ENCODE measurements around the gene MICAL3. TPM values are rescaled to one million over a fixed set of nuclear protein-coding genes. Genes with fewer than 3 reads are reported as not detected.
"Not testable (repeated sequence)": the region's sequence is repeated elsewhere in the genome, so short reads cannot be mapped to it uniquely, and the experiment has no call there.

The MICAL3 gene
- polyA plus RNA-seq, 1 donor from 2014 or later: 28.1 TPM

DNA sequence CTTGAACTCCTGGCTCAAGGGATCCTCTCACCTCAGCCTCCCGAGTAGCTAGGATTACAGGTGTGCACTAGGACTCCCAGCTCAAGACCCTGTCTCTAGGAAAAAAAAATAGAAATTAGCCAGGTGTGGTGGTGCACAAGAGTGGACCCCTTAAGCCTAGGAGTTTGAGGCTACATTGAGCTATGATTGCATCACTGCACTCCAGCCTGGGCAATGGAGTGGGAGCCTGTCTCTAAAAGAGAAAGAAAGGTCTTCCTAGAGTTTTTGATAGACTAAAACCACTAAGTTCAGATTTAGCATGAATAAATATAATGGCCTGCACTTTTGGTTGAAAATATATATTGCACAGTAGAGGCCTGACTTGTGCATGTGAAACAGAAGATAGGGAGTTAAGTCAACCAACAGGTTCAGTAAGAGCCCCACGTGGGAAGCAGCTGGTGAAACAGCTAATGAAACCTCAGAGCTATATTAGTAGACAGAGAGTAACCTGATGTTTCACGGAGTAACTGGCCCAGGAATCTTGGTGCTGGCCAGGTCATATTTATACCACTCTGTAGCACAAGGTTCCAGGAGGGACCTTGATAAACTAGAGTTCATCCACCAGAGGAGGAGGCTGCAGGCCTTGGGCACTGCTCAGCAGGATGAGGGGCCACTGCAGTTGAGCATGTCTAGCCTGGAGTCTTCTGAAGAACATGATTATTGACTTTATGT, 4.6 kb upstream of the MICAL3 start:
- Histone ChIP-seq H3K9me2 (ENCODE audit: insufficient read depth, low read length) (no peaks in the 10 kb centered on the region), H3K36me3 (ENCODE audit: insufficient read depth, low read length) (no peaks in the 10 kb centered on the region), H3K4me2 (ENCODE audit: low read length) (no peak overlapping the region), H2AFZ (ENCODE audit: low read depth, low read length) (no peak overlapping the region), H3K79me2 (replicated peaks; ENCODE audit: insufficient read depth, low read length) (no peaks in the 10 kb centered on the region), H3F3A (ENCODE audit: insufficient read depth, low read length, poor library complexity, severe bottlenecking) (no peaks in the 10 kb centered on the region), H3K9ac (ENCODE audit: low read length) (no peak overlapping the region), H3K4me3 (ENCODE audit: low read length) (no peak overlapping the region), H3K27me3 (ENCODE audit: insufficient read depth, low read depth, low read length) (peaks cover 16% of the 10 kb centered on the region), H3K27ac (ENCODE audit: low read length) (no peak overlapping the region), H3K9me3 (ENCODE audit: low read length) (no peaks in the 10 kb centered on the region), H4K20me1 (ENCODE audit: insufficient read depth) (no peaks in the 10 kb centered on the region)
- TF ChIP-seq, protein P1, sequence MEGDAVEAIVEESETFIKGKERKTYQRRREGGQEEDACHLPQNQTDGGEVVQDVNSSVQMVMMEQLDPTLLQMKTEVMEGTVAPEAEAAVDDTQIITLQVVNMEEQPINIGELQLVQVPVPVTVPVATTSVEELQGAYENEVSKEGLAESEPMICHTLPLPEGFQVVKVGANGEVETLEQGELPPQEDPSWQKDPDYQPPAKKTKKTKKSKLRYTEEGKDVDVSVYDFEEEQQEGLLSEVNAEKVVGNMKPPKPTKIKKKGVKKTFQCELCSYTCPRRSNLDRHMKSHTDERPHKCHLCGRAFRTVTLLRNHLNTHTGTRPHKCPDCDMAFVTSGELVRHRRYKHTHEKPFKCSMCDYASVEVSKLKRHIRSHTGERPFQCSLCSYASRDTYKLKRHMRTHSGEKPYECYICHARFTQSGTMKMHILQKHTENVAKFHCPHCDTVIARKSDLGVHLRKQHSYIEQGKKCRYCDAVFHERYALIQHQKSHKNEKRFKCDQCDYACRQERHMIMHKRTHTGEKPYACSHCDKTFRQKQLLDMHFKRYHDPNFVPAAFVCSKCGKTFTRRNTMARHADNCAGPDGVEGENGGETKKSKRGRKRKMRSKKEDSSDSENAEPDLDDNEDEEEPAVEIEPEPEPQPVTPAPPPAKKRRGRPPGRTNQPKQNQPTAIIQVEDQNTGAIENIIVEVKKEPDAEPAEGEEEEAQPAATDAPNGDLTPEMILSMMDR (IDR thresholded peaks at IDR 0.05; ENCODE audit: poor library complexity, severe bottlenecking): no peak
- TF ChIP-seq POLR2AphosphoS5 (IDR thresholded peaks at IDR 0.05) (no peak), MXI1 (conservative IDR thresholded peaks at IDR 0.05; ENCODE audit: poor library complexity, severe bottlenecking) (no peak), SMC3 (conservative IDR thresholded peaks at IDR 0.05; ENCODE audit: poor library complexity) (no peak), TAF1 (IDR thresholded peaks at IDR 0.05; ENCODE audit: low read depth) (no peak), EP300 (conservative IDR thresholded peaks at IDR 0.05; ENCODE audit: poor library complexity, severe bottlenecking) (no peak), EZH2 (IDR thresholded peaks at IDR 0.05; ENCODE audit: borderline replicate concordance, insufficient read depth, low read length, poor library complexity, severe bottlenecking) (no peak), RAD21 (conservative IDR thresholded peaks at IDR 0.05) (no peak)
- TF ChIP-seq, protein P2, sequence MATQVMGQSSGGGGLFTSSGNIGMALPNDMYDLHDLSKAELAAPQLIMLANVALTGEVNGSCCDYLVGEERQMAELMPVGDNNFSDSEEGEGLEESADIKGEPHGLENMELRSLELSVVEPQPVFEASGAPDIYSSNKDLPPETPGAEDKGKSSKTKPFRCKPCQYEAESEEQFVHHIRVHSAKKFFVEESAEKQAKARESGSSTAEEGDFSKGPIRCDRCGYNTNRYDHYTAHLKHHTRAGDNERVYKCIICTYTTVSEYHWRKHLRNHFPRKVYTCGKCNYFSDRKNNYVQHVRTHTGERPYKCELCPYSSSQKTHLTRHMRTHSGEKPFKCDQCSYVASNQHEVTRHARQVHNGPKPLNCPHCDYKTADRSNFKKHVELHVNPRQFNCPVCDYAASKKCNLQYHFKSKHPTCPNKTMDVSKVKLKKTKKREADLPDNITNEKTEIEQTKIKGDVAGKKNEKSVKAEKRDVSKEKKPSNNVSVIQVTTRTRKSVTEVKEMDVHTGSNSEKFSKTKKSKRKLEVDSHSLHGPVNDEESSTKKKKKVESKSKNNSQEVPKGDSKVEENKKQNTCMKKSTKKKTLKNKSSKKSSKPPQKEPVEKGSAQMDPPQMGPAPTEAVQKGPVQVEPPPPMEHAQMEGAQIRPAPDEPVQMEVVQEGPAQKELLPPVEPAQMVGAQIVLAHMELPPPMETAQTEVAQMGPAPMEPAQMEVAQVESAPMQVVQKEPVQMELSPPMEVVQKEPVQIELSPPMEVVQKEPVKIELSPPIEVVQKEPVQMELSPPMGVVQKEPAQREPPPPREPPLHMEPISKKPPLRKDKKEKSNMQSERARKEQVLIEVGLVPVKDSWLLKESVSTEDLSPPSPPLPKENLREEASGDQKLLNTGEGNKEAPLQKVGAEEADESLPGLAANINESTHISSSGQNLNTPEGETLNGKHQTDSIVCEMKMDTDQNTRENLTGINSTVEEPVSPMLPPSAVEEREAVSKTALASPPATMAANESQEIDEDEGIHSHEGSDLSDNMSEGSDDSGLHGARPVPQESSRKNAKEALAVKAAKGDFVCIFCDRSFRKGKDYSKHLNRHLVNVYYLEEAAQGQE (IDR thresholded peaks at IDR 0.05; ENCODE audit: borderline replicate concordance): no peak

DNA sequence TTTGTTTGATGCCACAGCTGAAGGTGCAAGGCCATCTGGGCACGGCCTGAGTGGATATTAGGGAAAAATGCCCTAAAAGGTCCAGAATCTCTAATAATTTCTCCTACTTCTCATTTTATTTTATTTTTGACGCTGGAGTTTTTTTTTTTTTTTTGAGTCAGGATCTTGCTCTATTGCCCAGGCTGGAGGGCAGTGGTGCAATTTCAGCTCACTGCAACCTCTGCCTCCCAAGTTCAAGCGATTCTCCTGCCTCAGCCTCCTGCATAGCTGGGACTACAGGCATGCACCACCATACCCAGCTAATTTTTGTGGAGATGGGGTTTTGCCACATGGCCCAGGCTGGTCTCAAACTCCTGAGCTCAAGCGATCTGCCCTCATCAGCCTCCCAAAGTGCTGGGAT, 1.5 kb upstream of the MICAL3 start:
- not testable (repeated sequence) for H3K9me2 ChIP-seq (ENCODE audit: insufficient read depth, low read length); H3F3A ChIP-seq (ENCODE audit: insufficient read depth, low read length, poor library complexity, severe bottlenecking); H3K4me2 ChIP-seq (ENCODE audit: low read length); H3K4me3 ChIP-seq (ENCODE audit: low read length); H2AFZ ChIP-seq (ENCODE audit: low read depth, low read length); H3K36me3 ChIP-seq (ENCODE audit: insufficient read depth, low read length); H3K27ac ChIP-seq (ENCODE audit: low read length); H3K9ac ChIP-seq (ENCODE audit: low read length); H4K20me1 ChIP-seq (ENCODE audit: insufficient read depth); H3K9me3 ChIP-seq (ENCODE audit: low read length)
- Histone ChIP-seq H3K79me2 (replicated peaks; ENCODE audit: insufficient read depth, low read length) (peaks cover 19% of the 10 kb centered on the region), H3K27me3 (ENCODE audit: insufficient read depth, low read depth, low read length) (peaks cover 16% of the 10 kb centered on the region)

Measured in neural cell (in vitro differentiated cells).